Transverse colon (tissue), 4 donors: ENCODE data around the gene ZNF438. TPM values are rescaled to one million over a fixed set of nuclear protein-coding genes. Genes with fewer than 3 reads are reported as not detected.
A peak's percentile ranks its signal among the peaks of the same experiment; 100 is the strongest.
"Not testable (repeated sequence)": the region's sequence is repeated elsewhere in the genome, so short reads cannot be mapped to it uniquely, and the experiment has no call there.

ENCODE experiments used
- DNase-seq: peaks from one replicate; pipeline ENCODE4 v3.0.0-alpha.2; 2019
- H3K27ac ChIP-seq, 4 donors: fragments of 200-600 bp; sonication (generic); 2 replicates each; pipeline ENCODE4 v1.5.1; 2016 to 2018; ENCODE audit warnings: inconsistent platforms in 4 of 4
- H3K27me3 ChIP-seq: fragments of 200-600 bp; sonication (generic); 2 replicates; pipeline ENCODE4 v1.5.1; 2017; ENCODE audit warnings: inconsistent platforms
- H3K36me3 ChIP-seq, 4 donors: fragments of 200-600 bp; sonication (generic); 2 replicates each; pipeline ENCODE4 v1.5.1; 2017 to 2019; ENCODE audit warnings: inconsistent platforms in 4 of 4
- H3K4me1 ChIP-seq, 4 donors: fragments of 200-600 bp; sonication (generic); 2 replicates each; pipeline ENCODE4 v1.5.1; 2017 to 2020; ENCODE audit warnings: inconsistent platforms in 4 of 4
- H3K4me3 ChIP-seq, 4 donors: fragments of 200-600 bp; sonication (generic); 1 replicate in 1 of 4; 2 replicates in 3 of 4; pipeline versions ENCODE4 v1.5.1 to v1.6.1; 2017 to 2019; ENCODE audit warnings: inconsistent platforms in 4 of 4
- H3K9me3 ChIP-seq, 2 donors: fragments of 200-600 bp; sonication (generic); 2 replicates each; pipeline ENCODE4 v1.5.1; 2017 to 2019; ENCODE audit warnings: inconsistent platforms in 2 of 2
- EP300 ChIP-seq: sonication (generic); formaldehyde crosslinking; IDR thresholded peaks from one replicate; pipeline ENCODE4 v1.6.1; 2017; ENCODE audit warnings: antibody characterized with exemption, low read depth
- POLR2A ChIP-seq: fragments of 450-650 bp; IDR thresholded peaks from one replicate; pipeline ENCODE4 v1.6.1; 2016; ENCODE audit warnings: antibody characterized with exemption, mild to moderate bottlenecking, moderate library complexity
- POLR2AphosphoS5 ChIP-seq, 3 donors: sonication (generic); formaldehyde crosslinking; IDR thresholded peaks; one replicate each; pipeline ENCODE4 v1.6.1; 2016; ENCODE audit warnings: antibody characterized with exemption in 3 of 3
- WGBS, 2 donors: methylation state at CpG; one replicate each; pipeline ENCODE4 v1.1.5; 2018; ENCODE audit warnings: low coverage in 1 of 2; 5-methylcytosine and 5-hydroxymethylcytosine counted together
- in situ Hi-C, 4 donors: fragments of 200-750 bp; cut with MboI; loops; one replicate each; pipeline versions ENCODE4 v1.15.0 to v1.15.1; 2017; ENCODE audit warnings: low sequenced_read_pairs in 3 of 4, low pct_ligation_motif_present in 1 of 4, low pct_unique_long_range_greater_than_20kb in 1 of 4
- intact Hi-C: fragments of 100-400 bp; cut with DNase I; formaldehyde crosslinking; loops from one replicate; pipeline ENCODE4 v1.15.1; 2023; ENCODE audit warnings: low total_unique reads
- total RNA-seq, 4 donors: library from RNA; depleted of rRNA; stranded (reverse); fragments of >200 nt; gene quantifications; one replicate each; pipeline ENCODE4 v1.1.0, GENCODE V29; 2016
- TF ChIP-seq, protein P1 (sequence below), 5 experiments: fragments of 200-600 bp in 3 of 5; fragments of 450-650 bp in 2 of 5; sonication (generic) in 3 of 5; IDR thresholded peaks; 1 replicate in 2 of 5; 2 replicates in 3 of 5; pipeline ENCODE4 v1.5.1; 2016 to 2017; ENCODE audit warnings: antibody characterized with exemption in 5 of 5, inconsistent platforms in 3 of 5, mild to moderate bottlenecking in 2 of 5, moderate library complexity in 1 of 5

The ZNF438 gene
- total RNA-seq, 4 donors from 2014 or later, result 4.4 to 7.4 (median 6.4) TPM

GRCh38 chr10:31031205-31031557, 484 bp downstream of the ZNF438 start:
- intact Hi-C loops (loop anchor here (2.0 to 5.0 kb wide), 4 partner anchors 101 to 294 kb away; no protein-coding TSS in a partner anchor), in situ Hi-C loops (loop anchor here in 2 of 4 donors (25.0 kb wide), 1 partner anchor 244 kb away; no protein-coding TSS in a partner anchor)
- Histone ChIP-seq H3K27ac (peak overlapping the region; percentile 98 to 100 (median 99)), H3K4me3 (peak overlapping the region; percentile 48 to 73 (median 52)), H3K9me3 (no peaks in the 10 kb centered on the region), H3K4me1 (peaks cover 2 to 22% (median 8%) of the 10 kb centered on the region in 4 donors), H3K27me3 (no peaks in the 10 kb centered on the region), H3K36me3 (no peaks in the 10 kb centered on the region)
- DNase-seq, result no peak
- 0 to 6% methylated on average over 1 to 5 of the region's 5 CpGs for WGBS, 2 donors
- TF ChIP-seq, protein P1, sequence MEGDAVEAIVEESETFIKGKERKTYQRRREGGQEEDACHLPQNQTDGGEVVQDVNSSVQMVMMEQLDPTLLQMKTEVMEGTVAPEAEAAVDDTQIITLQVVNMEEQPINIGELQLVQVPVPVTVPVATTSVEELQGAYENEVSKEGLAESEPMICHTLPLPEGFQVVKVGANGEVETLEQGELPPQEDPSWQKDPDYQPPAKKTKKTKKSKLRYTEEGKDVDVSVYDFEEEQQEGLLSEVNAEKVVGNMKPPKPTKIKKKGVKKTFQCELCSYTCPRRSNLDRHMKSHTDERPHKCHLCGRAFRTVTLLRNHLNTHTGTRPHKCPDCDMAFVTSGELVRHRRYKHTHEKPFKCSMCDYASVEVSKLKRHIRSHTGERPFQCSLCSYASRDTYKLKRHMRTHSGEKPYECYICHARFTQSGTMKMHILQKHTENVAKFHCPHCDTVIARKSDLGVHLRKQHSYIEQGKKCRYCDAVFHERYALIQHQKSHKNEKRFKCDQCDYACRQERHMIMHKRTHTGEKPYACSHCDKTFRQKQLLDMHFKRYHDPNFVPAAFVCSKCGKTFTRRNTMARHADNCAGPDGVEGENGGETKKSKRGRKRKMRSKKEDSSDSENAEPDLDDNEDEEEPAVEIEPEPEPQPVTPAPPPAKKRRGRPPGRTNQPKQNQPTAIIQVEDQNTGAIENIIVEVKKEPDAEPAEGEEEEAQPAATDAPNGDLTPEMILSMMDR (IDR thresholded peaks at IDR 0.05), result no peak
- no peak for TF ChIP-seq POLR2AphosphoS5 (IDR thresholded peaks at IDR 0.05)
- no peak for TF ChIP-seq POLR2A
- TF ChIP-seq EP300, result no peak

DNA sequence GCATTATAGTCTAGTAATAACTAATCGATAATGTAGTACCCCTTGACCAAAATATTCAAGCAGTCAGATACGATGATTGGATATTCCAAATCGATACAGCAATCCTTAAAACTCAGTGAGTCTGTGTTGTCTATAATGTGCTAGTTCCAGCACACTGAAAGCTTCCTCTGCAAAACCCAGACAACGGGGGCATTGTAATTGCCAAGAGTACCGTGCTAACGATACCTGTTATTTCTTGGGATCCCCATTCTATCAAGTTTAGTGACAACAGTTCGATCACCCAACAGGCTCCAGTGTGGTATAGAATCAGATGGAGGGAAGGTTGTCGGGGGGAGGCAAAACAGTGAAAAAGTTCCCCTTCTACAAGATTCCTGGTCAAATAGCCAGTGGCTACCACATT, 865 bp downstream of the ZNF438 start:
- Histone ChIP-seq H3K4me3 (peak overlapping the region in 3 of 4 donors; percentile 48 to 73 (median 52)), H3K9me3 (no peaks in the 10 kb centered on the region), H3K27me3 (no peaks in the 10 kb centered on the region), H3K4me1 (peaks cover 2 to 22% (median 8%) of the 10 kb centered on the region in 4 donors), H3K36me3 (no peaks in the 10 kb centered on the region), H3K27ac (peak overlapping the region; percentile 98 to 100 (median 99))
- WGBS, 2 donors, result 82 to 84% methylated on average over 4 to 8 of the region's 8 CpGs
- no peak for DNase-seq
- TF ChIP-seq, protein P1 (IDR thresholded peaks at IDR 0.05), result no peak
- no peak for TF ChIP-seq POLR2AphosphoS5 (IDR thresholded peaks at IDR 0.05)
- no peak for TF ChIP-seq POLR2A
- in situ Hi-C loops, result loop anchor here in 2 of 4 donors (25.0 kb wide), 1 partner anchor 243 kb away; no protein-coding TSS in a partner anchor
- intact Hi-C loops, result loop anchor here (2.0 to 5.0 kb wide), 4 partner anchors 102 to 293 kb away; no protein-coding TSS in a partner anchor

DNA sequence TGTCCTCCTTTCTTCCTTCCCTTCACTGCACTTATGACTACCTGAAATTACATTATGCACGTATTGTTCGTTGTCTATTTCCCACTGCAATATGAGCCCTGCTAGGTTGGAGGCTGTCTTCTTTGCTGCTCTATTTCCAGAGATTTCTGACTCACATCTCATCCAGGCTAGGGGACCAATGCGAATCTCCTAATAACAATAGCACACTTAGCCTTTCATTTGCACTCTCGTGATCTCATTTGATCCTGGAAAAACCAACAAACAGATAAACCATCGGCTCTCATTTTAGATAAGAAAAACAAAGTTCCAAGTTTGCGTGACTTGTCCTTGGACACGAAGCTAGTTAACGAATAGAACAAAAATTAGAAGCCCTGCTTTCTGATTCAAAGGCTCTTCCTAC, 1.4 kb downstream of the ZNF438 start:
- intact Hi-C loops (loop anchor here (2.0 to 5.0 kb wide), 4 partner anchors 102 to 293 kb away; no protein-coding TSS in a partner anchor), in situ Hi-C loops (loop anchor here in 2 of 4 donors (25.0 kb wide), 1 partner anchor 243 kb away; no protein-coding TSS in a partner anchor)
- TF ChIP-seq POLR2A, result no peak
- TF ChIP-seq, protein P1 (IDR thresholded peaks at IDR 0.05), result no peak
- TF ChIP-seq POLR2AphosphoS5 (IDR thresholded peaks at IDR 0.05), result no peak
- TF ChIP-seq EP300, result no peak
- H3K9me3 ChIP-seq, result no peaks in the 10 kb centered on the region
- H3K27ac ChIP-seq, result peak overlapping the region in 3 of 4 donors; percentile 98 to 99 (median 99)
- no peaks in the 10 kb centered on the region for H3K36me3 ChIP-seq
- 82 to 87% methylated on average over 8 of the region's 8 CpGs for WGBS, 2 donors
- peaks cover 2 to 22% (median 8%) of the 10 kb centered on the region in 4 donors for H3K4me1 ChIP-seq
- DNase-seq, result no peak
- no peaks in the 10 kb centered on the region for H3K27me3 ChIP-seq
- no peak overlapping the region for H3K4me3 ChIP-seq

DNA sequence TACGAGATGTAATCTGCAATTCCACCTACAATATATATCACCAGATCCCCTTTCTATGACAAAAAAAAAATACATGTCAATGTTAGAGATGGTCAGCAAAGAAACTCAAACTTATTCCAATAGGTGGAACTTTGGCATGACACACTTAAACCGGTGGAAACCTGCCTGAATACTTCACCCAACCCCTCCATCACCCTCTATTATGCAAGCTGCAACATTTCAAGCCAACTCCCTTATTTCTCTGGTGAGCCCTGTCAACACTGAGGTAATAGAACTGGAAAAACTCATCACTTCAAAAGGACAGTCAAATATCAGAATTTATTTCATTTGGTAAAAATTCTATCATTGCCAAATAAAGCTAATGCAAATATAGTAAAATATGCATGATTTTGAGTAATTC, 3.6 kb downstream of the ZNF438 start:
- intact Hi-C loops (no loop called here), in situ Hi-C loops (loop anchor here in 2 of 4 donors (25.0 kb wide), 1 partner anchor 241 kb away; no protein-coding TSS in a partner anchor)
- TF ChIP-seq POLR2A, result no peak
- TF ChIP-seq EP300, result no peak
- TF ChIP-seq, protein P1 (IDR thresholded peaks at IDR 0.05), result no peak
- TF ChIP-seq POLR2AphosphoS5 (IDR thresholded peaks at IDR 0.05), result no peak
- H3K27ac ChIP-seq, result no peak overlapping the region
- peaks cover 2 to 18% (median 8%) of the 10 kb centered on the region in 4 donors for H3K4me1 ChIP-seq
- DNase-seq, result no peak
- no peaks in the 10 kb centered on the region for H3K9me3 ChIP-seq
- H3K36me3 ChIP-seq, result no peaks in the 10 kb centered on the region
- H3K27me3 ChIP-seq, result no peaks in the 10 kb centered on the region
- WGBS, 2 donors, result 69 to 74% methylated on average over 2 of the region's 2 CpGs
- H3K4me3 ChIP-seq, result no peak overlapping the region

DNA sequence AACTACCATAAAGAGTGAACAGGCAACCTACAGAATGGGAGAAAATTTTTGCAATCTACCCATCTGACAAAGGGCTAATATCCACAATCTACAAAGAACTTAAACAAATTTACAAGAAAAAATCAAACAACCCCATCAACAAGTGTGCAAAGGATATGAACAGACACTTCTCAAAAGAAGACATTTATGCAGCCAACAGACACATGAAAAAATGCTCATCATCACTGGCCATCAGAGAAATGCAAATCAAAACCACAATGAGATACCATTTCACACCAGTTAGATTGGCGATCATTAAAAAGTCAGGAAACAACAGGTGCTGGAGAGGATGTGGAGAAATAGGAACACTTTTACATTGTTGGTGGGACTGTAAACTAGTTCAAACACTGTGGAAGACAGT, 5.4 kb downstream of the ZNF438 start:
- H3K27me3 ChIP-seq, H3K4me3 ChIP-seq, H3K9me3 ChIP-seq, DNase-seq, H3K36me3 ChIP-seq, H3K27ac ChIP-seq, intact Hi-C loops: not testable (repeated sequence)
- H3K4me1 ChIP-seq, result peaks cover 2 to 12% (median 7%) of the 10 kb centered on the region in 4 donors
- in situ Hi-C loops, result loop anchor here in 2 of 4 donors (25.0 kb wide), 1 partner anchor 239 kb away; no protein-coding TSS in a partner anchor
- 91% methylated on average over 1 of the region's 1 CpG; no CpG with 5 or more reads in 1 of the 2 donors for WGBS, 2 donors
